Activated naive CD8-positive, alpha-beta T cell (primary cell): Measurements from ENCODE around the gene TMEM179B.

Experiments used
- H3K27ac Mint-ChIP-seq: one replicate; pipeline ENCODE4 v1.8.0; 2021; ENCODE audit warnings: mixed read lengths
- H3K27me3 Mint-ChIP-seq: one replicate; pipeline ENCODE4 v1.8.0; 2021; ENCODE audit warnings: mixed read lengths
- H3K36me3 Mint-ChIP-seq: one replicate; pipeline ENCODE4 v1.8.0; 2021; ENCODE audit warnings: mixed read lengths
- H3K4me1 Mint-ChIP-seq: one replicate; pipeline ENCODE4 v1.8.0; 2021; ENCODE audit warnings: low read depth, mixed read lengths
- H3K4me3 Mint-ChIP-seq: one replicate; pipeline ENCODE4 v1.8.0; 2021; ENCODE audit warnings: mild to moderate bottlenecking, mixed read lengths
- H3K9me3 Mint-ChIP-seq: one replicate; pipeline ENCODE4 v1.8.0; 2021; ENCODE audit warnings: low read depth, mixed read lengths

The TMEM179B gene

GRCh38 chr11:62775646-62776045 lies 11.6 kb upstream of the TMEM179B start:
- no peaks in the 10 kb centered on the region for H3K36me3 Mint-ChIP-seq
- no peak overlapping the region for H3K4me3 Mint-ChIP-seq
- H3K27me3 Mint-ChIP-seq, result no peaks in the 10 kb centered on the region
- H3K9me3 Mint-ChIP-seq, result no peaks in the 10 kb centered on the region
- H3K4me1 Mint-ChIP-seq, result peaks cover 14% of the 10 kb centered on the region
- H3K27ac Mint-ChIP-seq, result no peak overlapping the region

- Mint-ChIP-seq H3K4me3 (no peak overlapping the region), H3K27me3 (no peaks in the 10 kb centered on the region), H3K9me3 (no peaks in the 10 kb centered on the region), H3K36me3 (no peaks in the 10 kb centered on the region), H3K27ac (no peak overlapping the region), H3K4me1 (peaks cover 5% of the 10 kb centered on the region)
Measured at GRCh38 chr11:62777389-62777788, 9.8 kb upstream of the TMEM179B start.

GRCh38 chr11:62778441-62778840 lies 8.8 kb upstream of the TMEM179B start:
- Mint-ChIP-seq H3K4me3 (no peak overlapping the region), H3K36me3 (no peaks in the 10 kb centered on the region), H3K27ac (no peak overlapping the region), H3K27me3 (no peaks in the 10 kb centered on the region), H3K9me3 (no peaks in the 10 kb centered on the region), H3K4me1 (peaks cover 5% of the 10 kb centered on the region)

GRCh38 chr11:62782753-62783152 lies 4.4 kb upstream of the TMEM179B start:
- no peaks in the 10 kb centered on the region for H3K27me3 Mint-ChIP-seq
- H3K4me1 Mint-ChIP-seq, result peaks cover 9% of the 10 kb centered on the region
- H3K9me3 Mint-ChIP-seq, result no peaks in the 10 kb centered on the region
- no peak overlapping the region for H3K4me3 Mint-ChIP-seq
- H3K36me3 Mint-ChIP-seq, result no peaks in the 10 kb centered on the region
- no peak overlapping the region for H3K27ac Mint-ChIP-seq

GRCh38 chr11:62786318-62787004 lies 741 bp upstream of the TMEM179B start:
- H3K27ac Mint-ChIP-seq, result peak overlapping the region; percentile 92
- H3K4me1 Mint-ChIP-seq, result peaks cover 37% of the 10 kb centered on the region
- H3K4me3 Mint-ChIP-seq, result peak overlapping the region; percentile 87
- peaks cover 3% of the 10 kb centered on the region for H3K36me3 Mint-ChIP-seq
- no peaks in the 10 kb centered on the region for H3K27me3 Mint-ChIP-seq
- H3K9me3 Mint-ChIP-seq, result no peaks in the 10 kb centered on the region

GRCh38 chr11:62788991-62789390 lies 1.8 kb downstream of the TMEM179B start:
- Mint-ChIP-seq H3K27me3 (no peaks in the 10 kb centered on the region), H3K36me3 (peaks cover 3% of the 10 kb centered on the region)

GRCh38 chr11:62789576-62789975 lies 2.4 kb downstream of the TMEM179B start:
- peaks cover 51% of the 10 kb centered on the region for H3K4me1 Mint-ChIP-seq
- peaks cover 7% of the 10 kb centered on the region for H3K36me3 Mint-ChIP-seq
- H3K9me3 Mint-ChIP-seq, result no peaks in the 10 kb centered on the region
- H3K27me3 Mint-ChIP-seq, result no peaks in the 10 kb centered on the region
- H3K27ac Mint-ChIP-seq, result peak overlapping the region; percentile 88
- peak overlapping the region; percentile 89 for H3K4me3 Mint-ChIP-seq

More at GRCh38 chr11:62788991-62789390, 1.8 kb downstream of the TMEM179B start:
- Mint-ChIP-seq H3K27ac (peak overlapping the region; percentile 88), H3K9me3 (no peaks in the 10 kb centered on the region), H3K4me1 (peaks cover 47% of the 10 kb centered on the region), H3K4me3 (peak overlapping the region; percentile 89)

GRCh38 chr11:62791501-62792201 lies 4.4 kb downstream of the TMEM179B start, which contains the start of gene TMEM223:
TMEM223 (minus strand) TSS chr11:62792006; CDS start chr11:62791994, 12 bp downstream.
- H3K9me3 Mint-ChIP-seq, result no peaks in the 10 kb centered on the region
- H3K36me3 Mint-ChIP-seq, result peaks cover 8% of the 10 kb centered on the region
- H3K4me3 Mint-ChIP-seq, result peak within 1 kb of the TSS; percentile 89
- H3K27ac Mint-ChIP-seq, result peak within 1 kb of the TSS; percentile 90
- peaks cover 45% of the 10 kb centered on the region for H3K4me1 Mint-ChIP-seq
- no peaks in the 10 kb centered on the region for H3K27me3 Mint-ChIP-seq

GRCh38 chr11:62792202-62792575 lies 5.0 kb downstream of the TMEM179B start:
- Mint-ChIP-seq H3K4me1 (peaks cover 45% of the 10 kb centered on the region), H3K4me3 (peak overlapping the region; percentile 89), H3K9me3 (no peaks in the 10 kb centered on the region), H3K27me3 (no peaks in the 10 kb centered on the region), H3K27ac (peak overlapping the region; percentile 90), H3K36me3 (peaks cover 8% of the 10 kb centered on the region)

- Mint-ChIP-seq H3K36me3 (peaks cover 7% of the 10 kb centered on the region), H3K27ac (peak overlapping the region; percentile 78), H3K27me3 (no peaks in the 10 kb centered on the region), H3K9me3 (no peaks in the 10 kb centered on the region), H3K4me1 (peaks cover 32% of the 10 kb centered on the region), H3K4me3 (no peak overlapping the region)
Measured at GRCh38 chr11:62794201-62794775, 7.1 kb downstream of the TMEM179B start.

- Mint-ChIP-seq H3K36me3 (peaks cover 5% of the 10 kb centered on the region), H3K27me3 (no peaks in the 10 kb centered on the region), H3K4me1 (peaks cover 16% of the 10 kb centered on the region), H3K9me3 (no peaks in the 10 kb centered on the region), H3K4me3 (no peak overlapping the region), H3K27ac (no peak overlapping the region)
Measured at GRCh38 chr11:62796281-62796680, 9.1 kb downstream of the TMEM179B start.

- Mint-ChIP-seq H3K4me3 (no peak overlapping the region), H3K36me3 (peaks cover 2% of the 10 kb centered on the region), H3K4me1 (peaks cover 21% of the 10 kb centered on the region), H3K27me3 (no peaks in the 10 kb centered on the region), H3K27ac (no peak overlapping the region), H3K9me3 (no peaks in the 10 kb centered on the region)
Measured at GRCh38 chr11:62799486-62799885, 12.3 kb downstream of the TMEM179B start.

GRCh38 chr11:62801071-62801470 lies 13.9 kb downstream of the TMEM179B start:
- Mint-ChIP-seq H3K4me3 (no peak overlapping the region), H3K27me3 (no peaks in the 10 kb centered on the region), H3K36me3 (no peaks in the 10 kb centered on the region), H3K4me1 (peaks cover 24% of the 10 kb centered on the region), H3K9me3 (no peaks in the 10 kb centered on the region), H3K27ac (peak overlapping the region; percentile 46)

GRCh38 chr11:62804310-62805075 lies 17.3 kb downstream of the TMEM179B start:
- Mint-ChIP-seq H3K27ac (peak overlapping the region; percentile 98), H3K36me3 (peaks cover 2% of the 10 kb centered on the region), H3K4me1 (peaks cover 29% of the 10 kb centered on the region), H3K27me3 (no peaks in the 10 kb centered on the region), H3K9me3 (no peaks in the 10 kb centered on the region), H3K4me3 (peak overlapping the region; percentile 99)
